Ramos (cell line): ENCODE measurements around the gene THADA.

ENCODE experiments used
- in situ Hi-C: fragments of 300-500 bp; cut with MboI; formaldehyde crosslinking; loops from one replicate; pipeline ENCODE4 v1.14.3; 2022; ENCODE audit warnings: low sequenced_read_pairs; ENCODE audit not compliant: unreplicated experiment

THADA gene

DNA sequence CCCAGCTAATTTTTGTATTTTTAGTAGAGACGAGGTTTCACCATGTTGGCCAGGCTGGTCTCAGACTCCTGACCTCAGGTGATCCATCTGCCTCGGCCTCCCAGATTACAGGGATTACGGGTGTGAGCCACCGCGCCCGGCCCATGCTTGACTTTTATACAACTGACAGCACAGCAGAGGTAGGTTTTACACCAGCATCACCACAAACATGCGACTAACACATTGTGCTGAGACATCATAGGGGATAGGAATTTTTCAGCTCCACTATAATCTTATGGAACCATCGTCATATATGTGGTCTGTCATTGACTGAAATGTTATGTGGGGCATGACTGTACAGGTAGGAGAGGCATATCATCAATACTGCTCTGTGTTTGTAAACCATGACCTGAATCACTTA is 122.1 kb downstream of the THADA start:
- in situ Hi-C loops, result no loop called here

DNA sequence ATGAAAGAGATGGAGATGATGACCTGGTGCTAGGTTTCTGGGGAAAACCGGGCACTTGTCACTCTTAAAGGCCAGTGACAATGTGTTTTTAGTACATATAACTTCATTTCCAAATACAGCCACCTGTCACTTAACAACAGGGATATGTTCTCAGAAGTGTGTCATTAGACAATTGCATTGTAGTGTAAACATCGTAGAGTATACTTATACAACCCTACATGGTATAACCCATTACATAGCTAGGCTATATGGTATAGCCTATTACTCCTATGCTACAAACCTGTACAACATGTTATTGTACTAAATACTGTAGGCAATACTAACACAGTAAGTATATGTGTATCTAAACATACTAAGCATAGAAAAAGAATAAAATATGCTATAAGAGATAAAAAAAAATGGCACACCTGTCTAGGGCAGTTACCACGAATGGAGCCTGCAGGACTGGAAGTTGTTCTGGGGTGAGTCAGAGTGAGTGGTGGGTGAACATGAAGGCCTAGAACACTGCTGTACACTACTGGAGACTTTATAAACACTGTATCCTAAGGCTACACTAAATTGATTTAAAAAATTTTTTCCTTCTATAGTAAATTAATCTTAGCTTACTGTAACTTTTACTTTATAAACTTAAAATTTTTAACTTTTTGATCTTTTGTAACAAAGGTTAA is 123.2 kb downstream of the THADA start:
- in situ Hi-C loops, result no loop called here

GRCh38 chr2:43469713-43470112 is 126.1 kb downstream of the THADA start:
- in situ Hi-C loops, result no loop called here

DNA sequence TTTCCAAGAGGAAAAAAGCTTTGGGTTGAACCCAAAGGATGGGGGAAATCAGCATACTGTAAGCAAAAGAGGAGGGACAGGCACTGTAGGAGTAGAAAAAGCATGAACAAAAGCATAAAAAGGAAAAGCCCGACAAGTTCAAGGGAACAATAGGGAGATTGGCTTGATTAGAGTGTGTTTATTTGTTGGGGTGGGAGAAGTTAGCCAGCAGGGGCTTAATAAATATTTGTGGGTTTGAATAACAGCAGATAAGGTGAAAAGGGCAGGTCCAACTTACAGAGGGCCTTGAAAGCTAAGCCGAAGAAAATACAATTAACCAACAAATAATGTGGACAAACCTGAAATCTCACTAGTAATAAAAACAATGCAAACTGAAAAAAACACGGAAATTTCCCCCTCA is 126.7 kb downstream of the THADA start:
- in situ Hi-C loops, result no loop called here

GRCh38 chr2:43467891-43468290 is 127.9 kb downstream of the THADA start:
- in situ Hi-C loops, result no loop called here

GRCh38 chr2:43465234-43465633 is 130.6 kb downstream of the THADA start:
- in situ Hi-C loops, result no loop called here

GRCh38 chr2:43464590-43464989 is 131.2 kb downstream of the THADA start:
- in situ Hi-C loops, result no loop called here

- in situ Hi-C loops, result no loop called here
These were observed 132.8 kb downstream of the THADA start for GRCh38 chr2:43462866-43463641.

DNA sequence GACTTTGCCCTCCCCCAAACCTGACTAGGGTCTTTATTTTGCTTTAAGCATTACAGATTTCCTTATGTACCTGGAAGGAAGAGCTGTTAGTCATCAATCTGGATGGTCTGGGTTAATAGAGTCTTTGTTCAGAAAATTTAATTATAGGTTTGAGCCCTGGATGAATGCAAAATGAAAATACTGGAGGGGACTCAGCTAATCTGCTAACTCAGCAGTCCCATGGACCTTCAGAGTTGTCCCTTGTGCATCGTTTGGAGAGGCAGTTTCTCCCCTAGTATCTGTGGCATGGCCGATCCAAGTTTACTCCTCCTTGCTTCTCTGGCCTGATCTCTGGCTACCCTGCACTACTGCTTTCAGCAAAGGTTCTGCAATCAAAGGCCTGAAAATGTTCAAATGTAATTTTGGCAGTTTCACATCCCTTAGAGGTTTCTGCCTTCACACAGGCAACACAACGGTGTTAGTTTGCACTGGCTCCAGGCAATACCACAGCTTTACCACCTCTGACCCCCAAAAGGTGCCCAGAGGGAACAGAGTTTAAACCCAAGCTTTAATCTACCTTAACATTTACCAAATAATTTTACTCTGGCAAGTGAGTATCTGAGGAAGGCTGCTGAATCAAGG is 134.3 kb downstream of the THADA start:
- in situ Hi-C loops, result no loop called here

DNA sequence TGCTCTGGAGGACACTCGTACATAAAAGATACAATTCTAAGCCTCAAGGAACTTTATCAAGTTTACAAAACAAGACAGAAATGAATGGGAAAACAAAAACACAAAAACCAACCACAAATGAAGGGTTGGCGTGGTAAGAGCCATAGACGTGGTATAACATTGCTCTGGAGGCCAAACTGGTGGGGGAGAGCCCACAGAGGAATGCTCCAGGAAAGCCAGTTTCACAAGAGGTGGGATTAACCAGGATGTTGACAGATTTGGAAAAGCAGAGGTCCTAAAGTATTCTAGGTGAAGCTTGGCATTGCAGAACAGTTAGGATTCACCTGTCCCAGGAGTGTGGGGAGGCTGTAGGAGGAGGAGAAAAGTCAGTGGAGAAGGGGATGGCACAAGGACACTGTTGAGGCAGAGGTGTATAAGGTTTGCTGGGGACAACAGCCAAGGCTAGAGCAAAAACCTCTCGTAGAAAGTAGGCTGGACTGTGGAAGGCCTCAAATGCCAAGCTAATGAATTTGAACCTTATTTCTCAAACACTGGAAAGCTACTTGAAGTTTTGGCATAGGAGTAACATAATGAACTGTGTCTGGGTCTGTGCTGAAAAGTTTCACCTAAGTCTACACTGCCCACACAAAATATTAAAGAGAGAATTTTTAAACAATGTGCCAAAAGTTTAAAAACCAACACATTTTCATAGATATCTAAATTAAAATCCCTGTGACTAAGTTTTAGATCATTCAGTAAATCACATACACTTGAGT is 135.1 kb downstream of the THADA start:
- in situ Hi-C loops, result no loop called here

DNA sequence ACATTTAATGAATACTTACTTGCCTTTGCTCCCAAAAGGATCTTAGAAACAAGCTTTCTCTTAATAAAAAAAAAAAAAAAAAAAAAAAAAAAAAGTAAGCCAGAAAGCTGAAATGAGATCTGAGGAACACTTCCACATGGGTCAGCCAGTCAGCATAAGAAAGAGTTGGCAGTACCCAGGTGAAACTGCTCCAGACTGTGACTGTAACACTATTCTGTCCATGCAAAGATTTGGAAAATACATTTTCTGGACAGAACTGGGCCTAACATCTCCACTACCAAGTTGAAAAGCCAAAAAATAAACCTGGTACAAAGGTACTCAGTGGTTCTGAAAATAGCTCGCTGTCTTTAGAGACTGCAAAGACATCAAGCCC is 135.7 kb downstream of the THADA start:
- in situ Hi-C loops, result no loop called here

DNA sequence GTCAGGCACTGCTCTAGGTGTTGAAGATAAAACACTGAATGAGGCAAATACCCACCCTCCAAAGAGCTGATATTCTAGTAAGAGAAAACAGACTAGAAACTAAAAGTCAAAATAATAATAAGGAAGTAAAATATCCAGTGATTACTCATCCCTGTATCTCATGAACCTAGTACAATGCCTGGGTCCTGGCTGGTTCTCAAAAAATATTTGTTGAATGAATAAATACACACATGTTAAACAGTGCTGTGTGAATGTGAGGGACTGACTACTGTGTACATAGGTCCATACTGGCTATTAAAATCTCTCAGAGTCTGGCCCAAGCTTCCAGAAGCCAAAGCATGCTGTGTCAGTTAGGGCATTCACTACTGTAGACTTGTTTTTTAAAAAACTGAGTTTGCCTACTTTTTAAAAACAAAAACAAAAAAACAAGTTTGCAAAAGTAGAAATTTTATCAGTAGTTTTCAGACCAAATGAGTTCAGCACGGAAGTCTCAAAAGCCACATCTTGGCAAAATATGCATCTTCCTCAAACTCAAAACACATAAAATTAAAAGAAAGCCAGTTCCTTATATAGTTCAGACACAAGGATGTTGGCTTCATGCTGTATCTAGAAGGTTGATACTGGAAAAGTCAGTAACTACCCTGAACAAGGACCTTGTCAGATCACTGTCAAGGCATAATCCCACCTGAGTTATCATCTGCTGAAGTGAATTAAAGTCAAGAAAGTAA is 136.2 kb downstream of the THADA start:
- in situ Hi-C loops, result no loop called here

DNA sequence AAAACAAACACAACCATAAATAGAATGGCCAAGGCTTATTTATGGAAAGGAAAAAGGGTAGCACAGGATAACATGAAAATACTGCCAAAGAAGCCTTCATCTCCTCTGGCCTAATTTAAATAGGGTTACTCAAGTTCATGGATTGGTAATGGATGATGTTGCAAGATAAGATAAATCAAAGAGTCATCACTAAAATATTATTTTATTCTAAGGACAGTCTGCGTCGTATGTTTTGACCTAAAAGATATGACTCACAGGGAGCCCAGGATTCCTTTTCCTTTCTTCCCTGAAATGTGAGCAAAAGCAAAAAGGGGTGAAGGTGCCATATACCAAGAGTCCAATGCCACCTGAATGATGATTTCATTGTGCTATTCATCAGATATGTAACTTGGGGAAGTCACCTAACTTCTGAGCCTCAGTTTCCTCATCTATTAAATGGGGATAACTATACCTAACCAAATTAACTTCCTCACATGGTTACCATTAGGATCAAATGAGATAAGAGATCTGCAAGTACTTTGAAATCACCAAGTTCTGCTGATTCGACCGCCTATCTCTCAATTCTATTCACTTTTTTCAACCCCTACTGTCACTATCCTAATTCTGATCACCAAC is 137.7 kb downstream of the THADA start:
- in situ Hi-C loops, result no loop called here

DNA sequence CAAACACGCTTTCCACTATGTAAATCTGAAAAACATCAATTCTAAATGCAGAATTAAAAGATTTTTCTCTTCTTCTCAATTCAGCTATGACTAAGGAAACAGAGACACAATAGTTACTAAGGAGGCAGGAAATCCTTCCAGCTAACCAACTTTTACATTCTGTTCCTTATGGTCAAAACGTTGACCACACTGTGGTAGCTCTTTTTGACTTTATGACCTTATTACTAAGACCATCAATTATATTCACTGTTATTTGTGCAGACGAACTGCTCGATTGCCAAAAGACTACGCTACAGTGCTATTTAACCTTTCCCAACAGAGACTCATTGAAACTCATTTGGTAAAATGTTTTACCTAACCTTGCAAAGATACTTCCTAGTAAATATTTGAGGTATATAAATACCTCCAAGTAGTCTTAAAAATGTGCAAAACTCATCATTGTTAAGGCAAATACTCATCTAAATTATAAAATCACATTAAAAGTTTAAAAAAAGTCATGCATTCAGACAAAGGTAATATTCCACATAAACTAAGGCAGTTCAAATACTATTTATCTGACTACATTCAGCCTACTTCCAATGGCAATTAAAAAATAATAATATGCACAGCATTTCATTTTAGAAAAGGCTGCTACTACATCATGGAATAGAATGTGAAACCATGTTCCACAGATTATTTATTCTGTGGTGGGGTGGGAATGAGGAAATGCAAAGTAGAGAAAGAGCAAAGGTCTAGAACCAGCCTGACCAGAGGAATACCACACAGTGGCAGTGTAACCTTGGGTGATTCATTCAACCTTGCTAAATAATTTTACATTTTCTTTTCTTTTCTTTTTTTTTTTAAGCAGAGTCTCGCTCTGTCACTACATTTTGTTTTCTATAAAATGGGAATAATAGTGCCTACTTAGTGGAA is 139.9 kb downstream of the THADA start:
- in situ Hi-C loops, result no loop called here

DNA sequence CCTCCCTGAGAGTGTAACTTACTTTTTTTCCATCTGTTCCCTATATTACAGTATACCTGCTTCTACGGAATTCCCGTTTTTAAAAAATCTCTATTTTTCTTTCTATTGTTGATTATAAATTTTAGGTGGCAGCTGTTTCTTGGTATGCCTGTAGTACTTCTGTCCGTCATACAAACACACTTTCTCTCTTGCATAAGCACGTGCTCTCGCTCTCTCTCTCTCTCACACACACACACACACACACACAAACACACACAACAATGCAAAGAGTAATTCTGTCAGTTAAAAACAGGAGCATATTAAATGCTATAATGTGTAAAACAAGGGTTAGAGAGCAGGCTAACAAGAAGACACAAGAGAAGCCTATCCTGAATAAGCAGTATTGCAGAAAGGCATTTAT is 140.5 kb downstream of the THADA start:
- in situ Hi-C loops, result no loop called here

- in situ Hi-C loops, result no loop called here
These were observed 141.0 kb downstream of the THADA start for GRCh38 chr2:43454791-43455190.

DNA sequence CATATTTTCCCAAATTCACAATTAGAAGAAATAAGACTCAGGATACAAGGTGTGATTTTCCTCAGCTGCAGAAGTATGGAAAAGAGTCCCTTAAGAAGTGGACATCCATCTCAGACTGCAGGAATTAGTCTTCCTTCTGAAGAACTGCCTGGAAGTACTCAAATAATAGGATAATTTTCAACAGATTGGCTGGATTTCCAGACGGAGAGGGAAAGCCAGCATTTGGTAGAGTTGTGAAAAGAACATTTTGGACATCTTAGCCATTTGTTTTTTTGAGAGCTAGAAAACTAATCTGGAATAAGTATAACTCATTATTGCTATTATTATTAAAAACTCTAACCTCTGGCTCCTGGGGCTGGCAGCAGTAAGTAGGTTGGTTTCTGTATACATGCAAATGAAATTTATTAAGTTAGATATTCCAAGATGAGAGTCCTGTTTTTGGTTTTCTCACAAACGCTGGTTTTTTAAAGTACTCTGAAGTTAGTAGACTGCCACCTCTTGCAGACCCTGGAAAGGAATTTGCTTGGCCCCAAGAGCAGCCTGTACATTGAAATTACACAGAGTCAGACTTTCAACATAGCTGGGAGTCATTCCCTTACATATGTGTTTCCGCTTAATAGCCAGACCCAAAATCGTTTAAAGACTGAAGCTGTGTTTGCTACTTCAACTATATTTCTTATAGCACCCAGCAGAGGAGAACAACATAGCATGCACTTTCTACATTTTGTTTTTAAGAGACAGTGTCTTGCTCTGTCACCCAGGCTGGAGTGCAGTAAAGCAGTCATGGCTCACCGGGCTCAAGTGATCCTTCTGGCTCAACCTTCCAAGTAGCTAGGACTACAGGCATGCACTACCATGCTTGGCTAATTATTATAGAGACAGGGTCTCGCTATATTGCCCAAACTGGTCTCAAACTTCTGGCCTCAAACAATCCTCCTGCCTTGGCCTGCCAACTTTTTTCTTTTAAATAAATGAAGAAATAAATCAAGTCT is 142.4 kb downstream of the THADA start:
- in situ Hi-C loops, result no loop called here

DNA sequence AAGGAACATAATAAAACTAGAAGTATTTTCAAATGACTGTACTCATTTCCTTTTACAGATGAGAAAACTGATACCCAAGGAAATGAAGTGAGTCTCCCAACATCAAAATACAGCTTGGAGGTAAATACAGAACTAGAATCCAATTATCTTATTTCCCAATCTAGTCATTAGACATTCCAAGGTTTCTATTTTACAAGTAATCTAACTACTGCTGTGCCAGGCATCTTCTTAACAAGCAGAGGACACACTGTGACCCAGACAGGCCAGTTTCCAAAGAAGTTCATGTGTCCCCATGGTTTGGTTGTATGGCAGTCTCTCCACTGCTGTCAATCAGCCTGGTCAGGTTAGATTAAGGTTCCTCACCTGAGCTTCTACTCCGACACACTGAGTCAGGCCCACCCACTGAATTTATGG is 143.5 kb downstream of the THADA start:
- in situ Hi-C loops, result no loop called here
